Neural progenitor cell (in vitro differentiated cells): ENCODE data around the gene LPP. TPM values are rescaled to one million over a fixed set of nuclear protein-coding genes. Genes with fewer than 3 reads are reported as not detected.

Experiments used
- DNase-seq: peaks from one replicate; pipeline ENCODE4 v3.0.0-alpha.2; 2016; ENCODE audit warnings: low spot score
- H2AFZ ChIP-seq: fragments of 200-600 bp; sonication (generic); replicated peaks from 2 replicates; pipeline ENCODE4 v1.6.1; 2016; ENCODE audit warnings: antibody characterized with exemption
- H3F3A ChIP-seq: fragments of 200-600 bp; sonication (generic); 2 replicates; pipeline ENCODE4 v1.6.1; 2016; ENCODE audit warnings: antibody characterized with exemption, low read depth
- H3K27ac ChIP-seq: fragments of 200-600 bp; sonication (generic); 2 replicates; pipeline ENCODE4 v1.5.1; 2016; ENCODE audit warnings: mild to moderate bottlenecking
- H3K27me3 ChIP-seq: fragments of 200-600 bp; sonication (generic); 2 replicates; pipeline ENCODE4 v1.6.1; 2016; ENCODE audit warnings: mild to moderate bottlenecking, moderate library complexity
- H3K36me3 ChIP-seq: fragments of 200-600 bp; sonication (generic); 2 replicates; pipeline ENCODE4 v1.5.1; 2016
- H3K4me1 ChIP-seq: fragments of 200-600 bp; sonication (generic); 2 replicates; pipeline ENCODE4 v1.6.1; 2016; ENCODE audit warnings: mixed run types
- H3K4me2 ChIP-seq: fragments of 200-600 bp; sonication (generic); 2 replicates; pipeline ENCODE4 v1.6.1; 2016
- H3K4me3 ChIP-seq: fragments of 200-600 bp; sonication (generic); 2 replicates; pipeline ENCODE4 v1.5.1; 2016
- H3K79me2 ChIP-seq: fragments of 200-600 bp; sonication (generic); 2 replicates; pipeline ENCODE4 v1.6.1; 2016; ENCODE audit warnings: low read depth
- H3K9ac ChIP-seq: fragments of 200-600 bp; sonication (generic); 2 replicates; pipeline ENCODE4 v1.6.1; 2016
- H3K9me3 ChIP-seq: fragments of 200-600 bp; sonication (generic); 2 replicates; pipeline ENCODE4 v1.5.1; 2016; ENCODE audit warnings: low read depth
- H4K20me1 ChIP-seq: fragments of 200-600 bp; sonication (generic); 2 replicates; pipeline ENCODE4 v1.6.1; 2016; ENCODE audit warnings: low read depth
- H3K27ac Mint-ChIP-seq: 3 replicates; pipeline ENCODE4 v1.8.0; 2021; ENCODE audit warnings: mixed read lengths
- H3K27me3 Mint-ChIP-seq: 2 replicates; pipeline ENCODE4 v1.8.0; 2022; ENCODE audit warnings: low read depth, mild to moderate bottlenecking, inconsistent platforms, moderate library complexity, mixed read lengths; ENCODE audit not compliant: insufficient read depth
- H3K36me3 Mint-ChIP-seq: 3 replicates; pipeline ENCODE4 v1.8.0; 2021; ENCODE audit warnings: mixed read lengths
- H3K4me1 Mint-ChIP-seq: 3 replicates; pipeline ENCODE4 v1.8.0; 2021; ENCODE audit warnings: mixed read lengths
- H3K4me3 Mint-ChIP-seq: 3 replicates; pipeline ENCODE4 v1.8.0; 2021; ENCODE audit warnings: mild to moderate bottlenecking, moderate library complexity, mixed read lengths
- H3K9me3 Mint-ChIP-seq: 3 replicates; pipeline ENCODE4 v1.8.0; 2020; ENCODE audit warnings: mixed read lengths
- EZH2 ChIP-seq: fragments of 200-600 bp; sonication (generic); IDR thresholded peaks from 2 replicates; pipeline ENCODE4 v1.6.1; 2017; ENCODE audit warnings: antibody characterized with exemption, mild to moderate bottlenecking, moderate library complexity
- EZH2phosphoT487 ChIP-seq: fragments of 200-600 bp; sonication (generic); IDR thresholded peaks from 2 replicates; pipeline ENCODE4 v1.6.1; 2017; ENCODE audit warnings: antibody characterized with exemption
- total RNA-seq: library from RNA; depleted of rRNA; stranded (reverse); fragments of >200 nt; gene quantifications from 2 replicates; pipeline ENCODE4 v1.2.3, GENCODE V29; 2015; ENCODE audit warnings: low replicate concordance
- TF ChIP-seq, protein P1 (sequence below): fragments of 200-600 bp; sonication (generic); IDR thresholded peaks from 2 replicates; pipeline ENCODE4 v1.5.1; 2017; ENCODE audit warnings: antibody characterized with exemption, mild to moderate bottlenecking

Gene LPP
- total RNA-seq, 1 donor from 2014 or later, result 18.9 TPM

DNA sequence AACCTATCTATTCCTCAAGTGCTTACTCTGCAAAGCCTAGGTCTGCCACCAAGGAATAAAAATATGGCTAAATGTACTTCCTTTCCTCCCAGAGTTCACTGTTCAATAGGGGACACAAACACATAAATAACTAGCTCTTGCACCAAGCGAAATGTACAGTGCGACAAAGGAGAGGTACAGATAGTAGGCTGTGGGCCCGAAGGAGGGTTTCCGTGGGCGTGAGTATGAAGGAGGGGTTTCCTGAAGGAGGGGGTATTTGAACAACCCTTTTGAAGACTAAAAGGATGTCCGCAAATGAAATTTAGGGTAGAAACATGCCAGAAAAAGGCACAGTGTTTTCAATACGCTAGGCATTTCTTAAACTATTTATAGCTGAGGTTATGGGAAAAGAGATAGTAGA lies 207.9 kb downstream of the LPP start:
- Histone ChIP-seq H3F3A (no peaks in the 10 kb centered on the region), H3K27me3 (no peaks in the 10 kb centered on the region), H2AFZ (no peak overlapping the region), H3K27ac (no peak overlapping the region), H3K9ac (no peak overlapping the region), H3K4me3 (no peak overlapping the region), H3K4me2 (no peak overlapping the region), H3K36me3 (no peaks in the 10 kb centered on the region), H3K9me3 (no peaks in the 10 kb centered on the region), H3K4me1 (peaks cover 8% of the 10 kb centered on the region), H3K79me2 (no peaks in the 10 kb centered on the region), H4K20me1 (no peaks in the 10 kb centered on the region)
- no peak for DNase-seq
- Mint-ChIP-seq H3K4me1 (peaks cover 40% of the 10 kb centered on the region), H3K27ac (no peak overlapping the region), H3K9me3 (no peaks in the 10 kb centered on the region), H3K36me3 (peaks cover 7% of the 10 kb centered on the region), H3K27me3 (peaks cover 3% of the 10 kb centered on the region), H3K4me3 (no peak overlapping the region)
- TF ChIP-seq EZH2 (no peak), EZH2phosphoT487 (no peak)
- TF ChIP-seq, protein P1, sequence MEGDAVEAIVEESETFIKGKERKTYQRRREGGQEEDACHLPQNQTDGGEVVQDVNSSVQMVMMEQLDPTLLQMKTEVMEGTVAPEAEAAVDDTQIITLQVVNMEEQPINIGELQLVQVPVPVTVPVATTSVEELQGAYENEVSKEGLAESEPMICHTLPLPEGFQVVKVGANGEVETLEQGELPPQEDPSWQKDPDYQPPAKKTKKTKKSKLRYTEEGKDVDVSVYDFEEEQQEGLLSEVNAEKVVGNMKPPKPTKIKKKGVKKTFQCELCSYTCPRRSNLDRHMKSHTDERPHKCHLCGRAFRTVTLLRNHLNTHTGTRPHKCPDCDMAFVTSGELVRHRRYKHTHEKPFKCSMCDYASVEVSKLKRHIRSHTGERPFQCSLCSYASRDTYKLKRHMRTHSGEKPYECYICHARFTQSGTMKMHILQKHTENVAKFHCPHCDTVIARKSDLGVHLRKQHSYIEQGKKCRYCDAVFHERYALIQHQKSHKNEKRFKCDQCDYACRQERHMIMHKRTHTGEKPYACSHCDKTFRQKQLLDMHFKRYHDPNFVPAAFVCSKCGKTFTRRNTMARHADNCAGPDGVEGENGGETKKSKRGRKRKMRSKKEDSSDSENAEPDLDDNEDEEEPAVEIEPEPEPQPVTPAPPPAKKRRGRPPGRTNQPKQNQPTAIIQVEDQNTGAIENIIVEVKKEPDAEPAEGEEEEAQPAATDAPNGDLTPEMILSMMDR, result no peak

DNA sequence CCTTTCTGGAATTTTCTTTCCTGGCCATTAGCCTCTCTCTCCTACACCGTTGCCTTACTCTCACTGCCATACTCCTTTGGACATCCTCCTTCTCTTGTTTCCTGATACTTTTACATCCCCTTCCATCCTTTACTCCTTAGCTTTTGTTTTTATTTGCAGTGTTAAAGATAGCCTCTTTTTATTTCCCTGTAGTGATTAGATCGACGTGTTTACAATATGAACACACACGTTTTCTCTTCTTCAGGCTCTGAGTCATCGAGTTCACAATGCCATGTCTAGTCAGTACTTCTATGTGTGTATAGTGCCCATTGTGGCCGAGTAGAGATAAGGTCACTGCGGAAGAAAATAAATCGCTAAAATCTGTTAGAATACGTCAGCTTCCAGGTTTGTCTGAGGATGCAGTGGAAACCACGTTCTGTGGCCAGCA lies 208.5 kb downstream of the LPP start:
- H3K4me1 ChIP-seq, result peaks cover 8% of the 10 kb centered on the region
- H3K36me3 Mint-ChIP-seq, result peaks cover 7% of the 10 kb centered on the region
- H3K9me3 ChIP-seq, result no peaks in the 10 kb centered on the region
- H3K27me3 Mint-ChIP-seq, result peaks cover 3% of the 10 kb centered on the region
- H3K4me2 ChIP-seq, result no peak overlapping the region
- no peak overlapping the region for H3K27ac ChIP-seq
- no peak overlapping the region for H3K4me3 Mint-ChIP-seq
- peak overlapping the region; percentile 13 for H3K27ac Mint-ChIP-seq
- H3K27me3 ChIP-seq, result no peaks in the 10 kb centered on the region
- no peaks in the 10 kb centered on the region for H4K20me1 ChIP-seq
- no peak overlapping the region for H3K9ac ChIP-seq
- H2AFZ ChIP-seq, result no peak overlapping the region
- H3K79me2 ChIP-seq, result no peaks in the 10 kb centered on the region
- no peaks in the 10 kb centered on the region for H3F3A ChIP-seq
- H3K4me1 Mint-ChIP-seq, result peaks cover 40% of the 10 kb centered on the region
- H3K4me3 ChIP-seq, result no peak overlapping the region
- H3K36me3 ChIP-seq, result no peaks in the 10 kb centered on the region
- DNase-seq, result no peak
- no peaks in the 10 kb centered on the region for H3K9me3 Mint-ChIP-seq
- TF ChIP-seq EZH2phosphoT487, result no peak
- TF ChIP-seq, protein P1, result no peak
- no peak for TF ChIP-seq EZH2

DNA sequence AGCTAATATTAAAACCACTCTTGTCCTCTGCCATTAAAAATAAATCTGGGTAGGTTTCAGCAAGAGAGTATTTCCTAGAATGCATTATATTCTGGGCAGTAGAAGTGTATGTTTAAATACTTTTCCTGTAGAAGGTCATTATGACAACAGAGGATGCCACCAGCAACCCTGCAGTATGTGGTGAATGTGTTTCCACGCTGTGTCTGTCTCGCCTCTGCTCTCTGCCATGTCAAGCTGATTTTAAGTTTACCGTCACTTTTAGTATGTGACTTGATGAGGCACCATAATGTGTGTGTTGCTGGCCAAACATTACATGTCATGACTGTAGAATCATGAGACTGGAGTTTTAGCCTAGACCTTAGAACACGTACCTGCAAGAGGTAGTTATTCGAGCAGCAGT lies 211.2 kb downstream of the LPP start:
- H2AFZ ChIP-seq, result no peak overlapping the region
- no peak overlapping the region for H3K4me2 ChIP-seq
- TF ChIP-seq EZH2, result no peak
- TF ChIP-seq EZH2phosphoT487, result no peak
- TF ChIP-seq, protein P1, result no peak
- Mint-ChIP-seq H3K4me1 (peaks cover 27% of the 10 kb centered on the region), H3K9me3 (no peaks in the 10 kb centered on the region), H3K27ac (no peak overlapping the region), H3K36me3 (peaks cover 7% of the 10 kb centered on the region), H3K27me3 (peaks cover 3% of the 10 kb centered on the region), H3K4me3 (no peak overlapping the region)
- H3K27ac ChIP-seq, result no peak overlapping the region
- no peaks in the 10 kb centered on the region for H3K79me2 ChIP-seq
- DNase-seq, result no peak
- no peaks in the 10 kb centered on the region for H4K20me1 ChIP-seq
- H3F3A ChIP-seq, result peaks cover 3% of the 10 kb centered on the region
- no peaks in the 10 kb centered on the region for H3K9me3 ChIP-seq
- H3K9ac ChIP-seq, result no peak overlapping the region
- H3K27me3 ChIP-seq, result no peaks in the 10 kb centered on the region
- no peaks in the 10 kb centered on the region for H3K36me3 ChIP-seq
- no peaks in the 10 kb centered on the region for H3K4me1 ChIP-seq
- H3K4me3 ChIP-seq, result no peak overlapping the region
